Measurements from ENCODE around the gene MPRIP. TPM values are rescaled to one million over a fixed set of nuclear protein-coding genes. Genes with fewer than 3 reads are reported as not detected.

The MPRIP gene
- total RNA-seq, 1 experiment from 2014 or later = 132 TPM

DNA sequence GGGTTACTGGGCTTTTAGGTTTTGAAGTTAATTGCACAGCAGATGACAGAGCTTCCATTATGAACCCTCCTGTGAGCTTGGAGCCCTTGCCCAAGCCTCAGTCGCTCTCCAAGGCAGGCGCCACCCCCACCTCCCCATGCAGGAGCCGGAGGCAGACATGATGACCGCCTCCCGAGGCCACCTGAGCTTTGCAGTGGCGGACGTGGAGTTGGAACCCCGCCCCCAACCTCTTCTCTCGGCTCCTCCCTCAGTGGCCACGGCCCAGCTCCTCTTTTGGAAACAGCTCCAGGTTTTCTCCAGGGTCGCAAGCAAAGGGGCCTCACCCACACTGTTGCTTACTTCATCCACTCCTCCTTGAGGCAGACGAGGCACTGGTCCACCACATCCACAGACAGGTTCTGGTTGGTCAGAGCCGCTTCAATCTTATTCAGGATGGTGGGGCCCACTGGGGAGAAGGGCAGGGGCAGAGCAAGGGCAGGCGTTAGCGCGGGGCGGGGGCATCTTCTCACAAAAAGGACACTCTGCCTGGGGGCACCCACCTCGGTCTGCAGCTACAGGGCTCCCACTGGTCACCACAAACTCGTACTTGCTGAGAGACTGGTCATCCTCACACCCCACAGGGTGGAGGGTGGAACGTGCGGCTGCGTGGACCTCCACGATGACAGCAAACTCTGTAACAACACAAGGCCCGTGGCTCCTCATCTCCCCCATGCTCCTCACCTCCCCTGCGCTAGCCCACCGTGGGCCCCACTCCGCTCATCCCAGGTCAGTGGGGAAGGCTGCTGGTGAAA lies 172.6 kb downstream of the MPRIP start:
- H2AFZ ChIP-seq (ENCODE audit: low read length) = no peak overlapping the region
- no peak overlapping the region for H3K23ac ChIP-seq (ENCODE audit: insufficient read length, low read depth, low read length)
- no peaks in the 10 kb centered on the region for H3K79me2 ChIP-seq (ENCODE audit: insufficient read depth, low read length)
- H4K20me1 ChIP-seq (ENCODE audit: control insufficient read depth, insufficient read depth, insufficient read length) = no peaks in the 10 kb centered on the region
- TF ChIP-seq CTCF (conservative IDR thresholded peaks at IDR 0.05) = no peak
- H4K91ac ChIP-seq (ENCODE audit: insufficient read length, low read depth, low read length) = no peak overlapping the region
- H3K14ac ChIP-seq (ENCODE audit: insufficient read depth, low read length) = no peak overlapping the region
- Mint-ChIP-seq H3K36me3 (ENCODE audit: insufficient read depth in 1 of 3, low read depth in 3 of 3) (peaks cover 27 to 68% (median 60%) of the 10 kb centered on the region in 3 experiments; a peak in 6 of 7 replicates), H3K27me3 (ENCODE audit: low read depth) (no peaks in the 10 kb centered on the region), H3K4me3 (no peak overlapping the region), H3K9me3 (no peaks in the 10 kb centered on the region), H3K27ac (no peak overlapping the region), H3K4me1 (no peaks in the 10 kb centered on the region)
- H2AK5ac ChIP-seq (ENCODE audit: insufficient read length, low read length) = no peak overlapping the region
- H2BK5ac ChIP-seq (ENCODE audit: insufficient read length, low read length) = no peak overlapping the region
- no peak overlapping the region for H3K18ac ChIP-seq (ENCODE audit: insufficient read length, low read depth, low read length)
- H3K27me3 ChIP-seq (ENCODE audit: insufficient read depth, low read length) = no peaks in the 10 kb centered on the region
- H3K23me2 ChIP-seq (ENCODE audit: insufficient read length, low read depth, low read length, poor library complexity, severe bottlenecking) = no peaks in the 10 kb centered on the region
- H3K9ac ChIP-seq (ENCODE audit: extremely low read depth, insufficient read length, low read length) = no peak overlapping the region
- no peak overlapping the region for H2BK15ac ChIP-seq (ENCODE audit: low read depth, low read length)
- DNase-seq = peak; percentile 35
- WGBS (ENCODE audit: extremely low coverage, insufficient read length, low lambda C conversion rate) = no CpG with 5 or more reads among the region's 27 CpGs
- H3K4me1 ChIP-seq (ENCODE audit: insufficient read depth, low read length) = no peaks in the 10 kb centered on the region
- H4K8ac ChIP-seq (replicated peaks; ENCODE audit: insufficient read length, low read depth, low read length) = no peak overlapping the region
- H2BK12ac ChIP-seq (ENCODE audit: insufficient read length, low read depth, low read length) = no peak overlapping the region
- no peak overlapping the region for H2BK120ac ChIP-seq (ENCODE audit: low read depth, low read length, poor library complexity, severe bottlenecking)
- H3K4me2 ChIP-seq (ENCODE audit: insufficient read depth, insufficient read length, low read length) = no peak overlapping the region
- H3K56ac ChIP-seq (ENCODE audit: insufficient read length, low read depth, low read length) = no peak overlapping the region
- no peaks in the 10 kb centered on the region for H3K79me1 ChIP-seq (ENCODE audit: insufficient read depth, low read depth, low read length, poor library complexity, severe bottlenecking)
- no peak overlapping the region for H3K27ac ChIP-seq (ENCODE audit: insufficient read length, low read depth, low read length)
- H4K5ac ChIP-seq (ENCODE audit: insufficient read length, low read depth, low read length) = no peak overlapping the region
- no peak overlapping the region for H3T11ph ChIP-seq (ENCODE audit: low read length)
- no peaks in the 10 kb centered on the region for H3K9me3 ChIP-seq (ENCODE audit: control insufficient read depth, low read depth, low read length)
- H2BK20ac ChIP-seq (ENCODE audit: low read depth, low read length, poor library complexity, severe bottlenecking) = no peak overlapping the region
- no peak overlapping the region for H3K4ac ChIP-seq (ENCODE audit: low read depth, low read length)

All from H9 (cell line).